Measurements from ENCODE around the gene VPS11. TPM values are rescaled to one million over a fixed set of nuclear protein-coding genes. Genes with fewer than 3 reads are reported as not detected.

Gene VPS11
- total and polyA plus RNA-seq, 11 donors: 18.7 to 33.3 (median 21.7) TPM

DNA sequence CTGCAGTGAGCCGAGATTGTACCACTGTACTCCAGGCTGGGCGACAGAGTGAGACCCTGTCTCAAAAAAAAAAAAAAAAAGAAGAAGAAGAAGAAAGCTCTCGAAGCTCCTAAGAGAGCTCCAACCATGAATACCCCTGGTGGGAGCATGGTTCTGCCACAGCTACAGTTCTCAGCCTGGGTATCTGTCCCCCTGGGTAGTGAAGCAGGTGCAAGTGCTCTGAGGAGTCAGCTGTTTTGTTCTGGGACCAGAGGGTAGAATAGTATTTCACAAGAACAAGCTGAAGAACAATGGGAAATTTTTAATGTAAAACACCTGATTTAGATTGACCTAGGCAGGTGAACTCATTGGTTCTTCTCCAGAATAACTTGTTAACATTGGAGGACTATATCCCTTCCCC lies 6.4 kb upstream of the VPS11 start:
- H3K27me3 ChIP-seq: no peaks in the 10 kb centered on the region
- intact Hi-C loops (cut with DNase I): no loop called here
- peaks cover 0 to 13% (median 4%) of the 10 kb centered on the region in 9 donors for H3K36me3 ChIP-seq
- H3K27ac ChIP-seq: no peak overlapping the region
- peaks cover 2 to 29% (median 14%) of the 10 kb centered on the region in 12 donors for H3K4me1 ChIP-seq
- ATAC-seq (no peak), DNase-seq (no peak)
- WGBS, 4 donors: 89 to 98% (median 97%) methylated on average over 3 of the region's 3 CpGs
- H3K4me3 ChIP-seq: no peak overlapping the region
- no peaks in the 10 kb centered on the region for H3K9me3 ChIP-seq
- TF ChIP-seq POLR2A (IDR thresholded peaks at IDR 0.05): no peak
- TF ChIP-seq, protein P1, sequence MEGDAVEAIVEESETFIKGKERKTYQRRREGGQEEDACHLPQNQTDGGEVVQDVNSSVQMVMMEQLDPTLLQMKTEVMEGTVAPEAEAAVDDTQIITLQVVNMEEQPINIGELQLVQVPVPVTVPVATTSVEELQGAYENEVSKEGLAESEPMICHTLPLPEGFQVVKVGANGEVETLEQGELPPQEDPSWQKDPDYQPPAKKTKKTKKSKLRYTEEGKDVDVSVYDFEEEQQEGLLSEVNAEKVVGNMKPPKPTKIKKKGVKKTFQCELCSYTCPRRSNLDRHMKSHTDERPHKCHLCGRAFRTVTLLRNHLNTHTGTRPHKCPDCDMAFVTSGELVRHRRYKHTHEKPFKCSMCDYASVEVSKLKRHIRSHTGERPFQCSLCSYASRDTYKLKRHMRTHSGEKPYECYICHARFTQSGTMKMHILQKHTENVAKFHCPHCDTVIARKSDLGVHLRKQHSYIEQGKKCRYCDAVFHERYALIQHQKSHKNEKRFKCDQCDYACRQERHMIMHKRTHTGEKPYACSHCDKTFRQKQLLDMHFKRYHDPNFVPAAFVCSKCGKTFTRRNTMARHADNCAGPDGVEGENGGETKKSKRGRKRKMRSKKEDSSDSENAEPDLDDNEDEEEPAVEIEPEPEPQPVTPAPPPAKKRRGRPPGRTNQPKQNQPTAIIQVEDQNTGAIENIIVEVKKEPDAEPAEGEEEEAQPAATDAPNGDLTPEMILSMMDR (IDR thresholded peaks at IDR 0.05): no peak

DNA sequence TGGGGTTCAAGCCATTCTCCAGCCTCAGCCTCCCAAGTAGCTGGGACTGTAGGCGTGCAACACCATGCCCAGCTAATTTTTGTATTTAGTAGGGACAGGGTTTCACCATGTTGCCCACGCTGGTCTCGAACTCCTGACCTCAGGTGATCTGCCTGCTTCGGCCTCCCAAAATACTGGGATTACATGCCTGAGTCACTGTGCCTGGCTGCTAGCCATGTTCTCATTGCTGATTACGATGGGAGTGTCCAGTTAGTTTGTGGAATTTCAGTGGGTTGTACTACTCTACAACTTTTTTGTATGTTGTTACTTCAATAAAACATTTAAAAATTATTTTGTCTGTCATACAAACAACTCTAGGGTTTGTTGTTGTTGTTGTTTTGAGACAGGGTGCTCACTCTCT lies 4.8 kb upstream of the VPS11 start:
- Histone ChIP-seq H3K27ac (no peak overlapping the region), H3K9me3 (no peaks in the 10 kb centered on the region), H3K4me3 (no peak overlapping the region), H3K4me1 (peaks cover 1 to 33% (median 19%) of the 10 kb centered on the region in 12 donors), H3K27me3 (no peaks in the 10 kb centered on the region), H3K36me3 (peaks cover 0 to 13% (median 4%) of the 10 kb centered on the region in 9 donors)
- TF ChIP-seq POLR2A (IDR thresholded peaks at IDR 0.05): no peak
- TF ChIP-seq, protein P1 (IDR thresholded peaks at IDR 0.05): no peak
- DNase-seq (peak in 1 of 5 donors; percentile 12), ATAC-seq (no peak)
- intact Hi-C loops (cut with DNase I): no loop called here
- WGBS, 4 donors: 58 to 73% (median 64%) methylated on average over 5 of the region's 5 CpGs

DNA sequence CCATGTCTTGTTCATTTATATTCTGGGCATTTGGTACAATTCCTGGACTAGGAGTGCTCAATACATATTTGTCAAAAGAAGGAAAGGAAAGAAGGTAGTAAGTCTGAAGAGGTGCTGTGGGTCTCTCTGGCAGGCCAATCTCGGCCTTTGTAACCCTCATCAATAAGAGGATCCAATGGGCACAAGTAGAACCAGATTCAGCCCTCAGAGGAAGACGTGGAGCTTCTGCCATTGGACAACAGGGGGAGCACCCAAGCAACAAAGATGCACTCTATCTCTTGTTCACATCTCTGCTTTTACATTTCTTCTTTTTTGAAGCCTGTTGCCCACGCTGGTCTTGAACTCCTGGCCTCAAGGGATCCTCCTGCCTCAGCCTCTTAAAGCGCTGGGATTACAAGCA lies 2.2 kb upstream of the VPS11 start:
- ATAC-seq (no peak), DNase-seq (peak in 1 of 5 donors; percentile 3)
- intact Hi-C loops (cut with DNase I): no loop called here
- Histone ChIP-seq H3K9me3 (no peaks in the 10 kb centered on the region), H3K36me3 (peaks cover 0 to 26% (median 14%) of the 10 kb centered on the region in 9 donors), H3K27me3 (no peaks in the 10 kb centered on the region), H3K4me1 (peaks cover 0 to 41% (median 26%) of the 10 kb centered on the region in 12 donors), H3K27ac (no peak overlapping the region), H3K4me3 (no peak overlapping the region)
- WGBS, 4 donors: 70 to 83% (median 77%) methylated on average over 4 of the region's 4 CpGs
- TF ChIP-seq, protein P1 (IDR thresholded peaks at IDR 0.05): peak in 3 of 12 donors; percentile 14 to 28 (median 21)
- TF ChIP-seq POLR2A (IDR thresholded peaks at IDR 0.05): no peak

DNA sequence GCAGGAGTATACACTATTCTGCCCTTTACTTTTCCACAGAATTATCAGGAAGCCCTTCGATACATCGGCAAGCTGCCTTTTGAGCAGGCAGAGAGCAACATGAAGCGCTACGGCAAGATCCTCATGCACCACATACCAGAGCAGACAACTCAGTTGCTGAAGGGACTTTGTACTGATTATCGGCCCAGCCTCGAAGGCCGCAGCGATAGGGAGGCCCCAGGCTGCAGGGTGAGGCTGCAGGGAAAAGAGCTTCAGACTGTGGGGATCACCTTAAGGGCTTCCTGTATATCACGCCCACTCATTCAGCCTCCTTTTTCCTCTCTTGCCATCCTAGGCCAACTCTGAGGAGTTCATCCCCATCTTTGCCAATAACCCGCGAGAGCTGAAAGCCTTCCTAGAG lies 10.2 kb downstream of the VPS11 start:
- DNase-seq: peak in 1 of 5 donors; percentile 15
- no peak for TF ChIP-seq POLR2A (IDR thresholded peaks at IDR 0.05)
- TF ChIP-seq, protein P1 (IDR thresholded peaks at IDR 0.05): no peak
- H3K27me3 ChIP-seq: no peaks in the 10 kb centered on the region
- H3K4me3 ChIP-seq: no peak overlapping the region
- H3K9me3 ChIP-seq: no peaks in the 10 kb centered on the region
- H3K4me1 ChIP-seq: peaks cover 0 to 11% (median 0%) of the 10 kb centered on the region in 12 donors
- 94 to 96% (median 95%) methylated on average over 11 of the region's 11 CpGs for WGBS, 4 donors
- H3K36me3 ChIP-seq: peaks cover 5 to 100% (median 98%) of the 10 kb centered on the region in 9 donors
- intact Hi-C loops (cut with DNase I): no loop called here
- ATAC-seq: no peak
- no peak overlapping the region for H3K27ac ChIP-seq

Data from heart left ventricle (tissue), 16 donors.